ENCODE data around the gene THAP11.
A peak's percentile ranks its signal among the peaks of the same experiment; 100 is the strongest.

THAP11 gene

DNA sequence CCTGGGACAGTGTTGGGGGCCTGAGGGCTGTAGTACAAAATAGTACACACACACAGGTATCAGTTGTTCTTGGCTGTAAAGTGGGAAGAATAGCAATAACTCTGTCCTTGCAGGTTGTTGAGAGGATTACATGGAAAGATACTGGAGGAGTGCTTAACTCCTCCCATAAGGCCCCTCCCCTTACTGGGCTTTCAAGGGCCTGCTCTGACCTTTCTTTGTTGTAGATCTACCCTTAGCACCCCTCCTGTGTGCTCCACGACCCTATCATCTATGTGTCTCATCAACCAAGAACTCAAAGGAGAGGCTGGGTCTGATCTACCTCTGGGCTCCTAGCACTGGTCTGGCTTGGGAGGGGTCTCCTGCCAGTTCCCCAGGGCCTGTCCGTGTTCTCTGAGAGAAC lies 22.5 kb downstream of the THAP11 start:
- no peak overlapping the region for H3K27ac ChIP-seq (ENCODE audit: poor library complexity, severe bottlenecking)
- H3K4me1 ChIP-seq (ENCODE audit: insufficient read depth, poor library complexity, severe bottlenecking), result peaks cover 12% of the 10 kb centered on the region
- TF ChIP-seq, protein P1, sequence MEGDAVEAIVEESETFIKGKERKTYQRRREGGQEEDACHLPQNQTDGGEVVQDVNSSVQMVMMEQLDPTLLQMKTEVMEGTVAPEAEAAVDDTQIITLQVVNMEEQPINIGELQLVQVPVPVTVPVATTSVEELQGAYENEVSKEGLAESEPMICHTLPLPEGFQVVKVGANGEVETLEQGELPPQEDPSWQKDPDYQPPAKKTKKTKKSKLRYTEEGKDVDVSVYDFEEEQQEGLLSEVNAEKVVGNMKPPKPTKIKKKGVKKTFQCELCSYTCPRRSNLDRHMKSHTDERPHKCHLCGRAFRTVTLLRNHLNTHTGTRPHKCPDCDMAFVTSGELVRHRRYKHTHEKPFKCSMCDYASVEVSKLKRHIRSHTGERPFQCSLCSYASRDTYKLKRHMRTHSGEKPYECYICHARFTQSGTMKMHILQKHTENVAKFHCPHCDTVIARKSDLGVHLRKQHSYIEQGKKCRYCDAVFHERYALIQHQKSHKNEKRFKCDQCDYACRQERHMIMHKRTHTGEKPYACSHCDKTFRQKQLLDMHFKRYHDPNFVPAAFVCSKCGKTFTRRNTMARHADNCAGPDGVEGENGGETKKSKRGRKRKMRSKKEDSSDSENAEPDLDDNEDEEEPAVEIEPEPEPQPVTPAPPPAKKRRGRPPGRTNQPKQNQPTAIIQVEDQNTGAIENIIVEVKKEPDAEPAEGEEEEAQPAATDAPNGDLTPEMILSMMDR (IDR thresholded peaks at IDR 0.05; ENCODE audit: poor library complexity, severe bottlenecking), result no peak
- no peak overlapping the region for H3K4me3 ChIP-seq (ENCODE audit: severe bottlenecking)
- no peak for DNase-seq (ENCODE audit: low spot score)
- H3K36me3 ChIP-seq (ENCODE audit: low read depth), result peaks cover 70% of the 10 kb centered on the region
- no peak for ATAC-seq (ENCODE audit: low read depth)
- no peaks in the 10 kb centered on the region for H3K27me3 ChIP-seq (ENCODE audit: insufficient read depth, poor library complexity, severe bottlenecking)
- H3K9me3 ChIP-seq (ENCODE audit: severe bottlenecking), result no peaks in the 10 kb centered on the region

DNA sequence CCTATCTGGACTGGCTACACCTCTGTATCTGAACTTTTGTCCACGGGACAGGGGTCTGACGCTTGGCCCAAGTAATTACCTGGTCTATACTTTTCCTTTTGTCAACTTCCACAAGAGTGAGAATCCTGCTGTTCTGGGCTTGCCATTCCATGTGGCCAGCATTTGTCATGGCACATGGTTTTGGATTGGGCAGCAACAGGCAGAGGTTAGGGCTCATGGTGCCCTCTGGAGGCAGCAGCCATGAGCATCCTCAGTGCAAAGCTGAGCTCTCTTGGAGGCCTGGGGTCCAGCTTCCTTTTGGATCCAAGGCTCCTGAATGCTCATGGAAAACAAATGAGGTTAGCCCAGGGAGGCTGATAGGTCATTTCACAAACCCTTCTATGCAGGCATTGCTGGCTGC lies 23.2 kb downstream of the THAP11 start:
- no peak overlapping the region for H3K27ac ChIP-seq (ENCODE audit: poor library complexity, severe bottlenecking)
- ATAC-seq (ENCODE audit: low read depth) (peak; percentile 55; the same call in 2 of the 3 replicates), DNase-seq (ENCODE audit: low spot score) (no peak)
- H3K36me3 ChIP-seq (ENCODE audit: low read depth), result peaks cover 72% of the 10 kb centered on the region
- peaks cover 9% of the 10 kb centered on the region for H3K4me1 ChIP-seq (ENCODE audit: insufficient read depth, poor library complexity, severe bottlenecking)
- TF ChIP-seq, protein P1 (IDR thresholded peaks at IDR 0.05; ENCODE audit: poor library complexity, severe bottlenecking), result peak; percentile 52
- no peaks in the 10 kb centered on the region for H3K27me3 ChIP-seq (ENCODE audit: insufficient read depth, poor library complexity, severe bottlenecking)
- H3K4me3 ChIP-seq (ENCODE audit: severe bottlenecking), result no peak overlapping the region
- no peaks in the 10 kb centered on the region for H3K9me3 ChIP-seq (ENCODE audit: severe bottlenecking)

DNA sequence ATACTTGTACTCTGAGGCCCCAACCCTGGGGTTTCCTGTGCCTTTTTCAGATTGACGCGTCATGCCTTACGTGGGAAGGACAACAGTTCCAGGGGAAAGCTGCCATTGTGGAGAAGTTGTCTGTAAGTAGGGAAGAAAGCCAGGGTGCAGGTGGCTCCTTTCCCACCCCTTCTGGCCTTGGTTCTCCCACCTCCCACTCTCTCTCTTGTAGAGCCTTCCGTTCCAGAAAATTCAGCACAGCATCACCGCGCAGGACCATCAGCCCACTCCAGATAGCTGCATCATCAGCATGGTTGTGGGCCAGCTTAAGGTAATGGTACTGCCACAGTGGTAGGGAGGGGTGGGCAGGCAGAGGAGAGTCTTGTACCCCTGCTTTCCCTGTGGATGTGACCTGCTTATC lies 26.2 kb downstream of the THAP11 start:
- Histone ChIP-seq H3K27me3 (ENCODE audit: insufficient read depth, poor library complexity, severe bottlenecking) (no peaks in the 10 kb centered on the region), H3K36me3 (ENCODE audit: low read depth) (peaks cover 71% of the 10 kb centered on the region), H3K4me3 (ENCODE audit: severe bottlenecking) (no peak overlapping the region), H3K9me3 (ENCODE audit: severe bottlenecking) (no peaks in the 10 kb centered on the region), H3K27ac (ENCODE audit: poor library complexity, severe bottlenecking) (no peak overlapping the region), H3K4me1 (ENCODE audit: insufficient read depth, poor library complexity, severe bottlenecking) (no peaks in the 10 kb centered on the region)
- TF ChIP-seq, protein P1 (IDR thresholded peaks at IDR 0.05; ENCODE audit: poor library complexity, severe bottlenecking), result no peak
- no peak for DNase-seq (ENCODE audit: low spot score)
- ATAC-seq (ENCODE audit: low read depth), result no peak

DNA sequence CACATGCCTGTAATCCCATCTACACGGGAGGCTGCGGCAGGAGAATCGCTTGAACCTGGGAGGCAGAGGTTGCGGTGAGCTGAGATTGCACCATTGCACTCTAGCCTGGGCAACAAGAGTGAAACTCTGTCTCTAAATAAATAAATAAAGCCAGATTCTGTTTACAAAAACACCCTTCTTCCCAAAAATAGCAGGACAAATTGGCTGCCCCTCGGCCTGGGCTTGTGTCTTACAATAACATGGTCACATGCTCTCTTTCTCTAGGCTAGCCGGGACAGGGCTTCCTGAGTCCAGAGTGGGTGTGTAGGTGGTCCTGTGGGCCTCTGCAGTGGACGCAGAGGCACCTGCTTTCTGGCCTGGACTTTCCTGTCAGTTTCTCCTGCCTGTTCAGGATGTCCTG lies 27.5 kb downstream of the THAP11 start:
- H3K4me1 ChIP-seq (ENCODE audit: insufficient read depth, poor library complexity, severe bottlenecking), result peaks cover 8% of the 10 kb centered on the region
- TF ChIP-seq, protein P1 (IDR thresholded peaks at IDR 0.05; ENCODE audit: poor library complexity, severe bottlenecking), result no peak
- ATAC-seq (ENCODE audit: low read depth), result no peak
- no peaks in the 10 kb centered on the region for H3K27me3 ChIP-seq (ENCODE audit: insufficient read depth, poor library complexity, severe bottlenecking)
- H3K36me3 ChIP-seq (ENCODE audit: low read depth), result peaks cover 70% of the 10 kb centered on the region
- no peaks in the 10 kb centered on the region for H3K9me3 ChIP-seq (ENCODE audit: severe bottlenecking)
- peak overlapping the region; percentile 2 for H3K27ac ChIP-seq (ENCODE audit: poor library complexity, severe bottlenecking)
- DNase-seq (ENCODE audit: low spot score), result no peak
- H3K4me3 ChIP-seq (ENCODE audit: severe bottlenecking), result no peak overlapping the region

DNA sequence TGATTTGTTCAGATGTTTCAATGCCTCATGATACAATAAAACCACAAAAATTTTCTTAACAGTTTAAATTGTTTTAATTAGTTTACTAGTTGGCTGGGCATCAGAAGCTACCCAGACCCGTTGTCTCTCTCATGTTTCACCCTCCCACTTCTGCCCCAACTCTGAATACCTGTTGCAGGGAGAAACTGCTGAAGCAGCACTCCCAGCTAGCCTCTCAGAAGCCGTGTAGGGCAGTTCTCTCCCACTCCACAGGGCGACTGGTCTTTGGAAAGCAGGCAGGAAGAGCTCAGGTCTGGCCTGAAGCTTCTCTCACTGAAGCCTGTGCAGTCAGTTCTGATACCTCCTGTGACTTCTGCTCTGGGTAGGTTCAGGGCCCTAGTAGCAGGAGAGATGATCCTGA lies 29.1 kb downstream of the THAP11 start:
- TF ChIP-seq, protein P1 (IDR thresholded peaks at IDR 0.05; ENCODE audit: poor library complexity, severe bottlenecking), result no peak
- peaks cover 61% of the 10 kb centered on the region for H3K36me3 ChIP-seq (ENCODE audit: low read depth)

More for the DNA sequence above, 29.1 kb downstream of the THAP11 start:
- no peak for ATAC-seq (ENCODE audit: low read depth)
- H3K4me3 ChIP-seq (ENCODE audit: severe bottlenecking), result no peak overlapping the region
- H3K4me1 ChIP-seq (ENCODE audit: insufficient read depth, poor library complexity, severe bottlenecking), result peaks cover 8% of the 10 kb centered on the region
- no peak for DNase-seq (ENCODE audit: low spot score)
- H3K27me3 ChIP-seq (ENCODE audit: insufficient read depth, poor library complexity, severe bottlenecking), result no peaks in the 10 kb centered on the region
- no peaks in the 10 kb centered on the region for H3K9me3 ChIP-seq (ENCODE audit: severe bottlenecking)
- H3K27ac ChIP-seq (ENCODE audit: poor library complexity, severe bottlenecking), result peak overlapping the region; percentile 2
